HG03095 (cell line): Measurements from ENCODE around the gene SH2D5.
A peak's percentile ranks its signal among the peaks of the same experiment; 100 is the strongest.
"Not testable (repeated sequence)": the region's sequence is repeated elsewhere in the genome, so short reads cannot be mapped to it uniquely, and the experiment has no call there.

Source experiments
- ATAC-seq: cut with Tn5 transposase; IDR thresholded peaks from one replicate; pipeline ENCODE4 v1.9.1; 2021; ENCODE audit warnings: moderate library complexity; ENCODE audit not compliant: unreplicated experiment

Gene SH2D5

GRCh38 chr1:20696397-20697333 lies 35.8 kb downstream of the SH2D5 start:
- ATAC-seq, result peak; percentile 65

DNA sequence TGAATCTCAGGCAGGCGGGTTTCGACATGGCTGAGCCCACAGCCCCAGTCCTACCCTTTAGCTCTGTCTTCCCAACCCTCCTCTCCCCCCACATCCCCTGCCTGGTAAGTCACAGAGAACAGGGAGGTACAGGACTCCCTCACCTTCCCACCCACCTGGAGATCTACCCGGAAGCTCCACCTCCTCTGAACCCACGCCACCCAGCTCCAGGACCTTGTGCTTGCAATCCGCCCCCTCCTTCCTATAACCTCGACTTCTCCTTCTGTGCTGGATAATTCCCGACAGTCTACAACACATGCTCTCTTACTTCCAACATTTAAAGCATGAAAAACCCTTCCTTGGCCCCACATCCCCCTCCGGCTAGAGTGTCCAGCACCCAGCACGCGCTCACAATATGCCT lies 37.0 kb downstream of the SH2D5 start:
- no peak for ATAC-seq

GRCh38 chr1:20693623-20694022 lies 38.9 kb downstream of the SH2D5 start:
- no peak for ATAC-seq

GRCh38 chr1:20691872-20692271 lies 40.6 kb downstream of the SH2D5 start:
- ATAC-seq, result no peak

- no peak for ATAC-seq
Observed at GRCh38 chr1:20689645-20690056, 42.9 kb downstream of the SH2D5 start.

DNA sequence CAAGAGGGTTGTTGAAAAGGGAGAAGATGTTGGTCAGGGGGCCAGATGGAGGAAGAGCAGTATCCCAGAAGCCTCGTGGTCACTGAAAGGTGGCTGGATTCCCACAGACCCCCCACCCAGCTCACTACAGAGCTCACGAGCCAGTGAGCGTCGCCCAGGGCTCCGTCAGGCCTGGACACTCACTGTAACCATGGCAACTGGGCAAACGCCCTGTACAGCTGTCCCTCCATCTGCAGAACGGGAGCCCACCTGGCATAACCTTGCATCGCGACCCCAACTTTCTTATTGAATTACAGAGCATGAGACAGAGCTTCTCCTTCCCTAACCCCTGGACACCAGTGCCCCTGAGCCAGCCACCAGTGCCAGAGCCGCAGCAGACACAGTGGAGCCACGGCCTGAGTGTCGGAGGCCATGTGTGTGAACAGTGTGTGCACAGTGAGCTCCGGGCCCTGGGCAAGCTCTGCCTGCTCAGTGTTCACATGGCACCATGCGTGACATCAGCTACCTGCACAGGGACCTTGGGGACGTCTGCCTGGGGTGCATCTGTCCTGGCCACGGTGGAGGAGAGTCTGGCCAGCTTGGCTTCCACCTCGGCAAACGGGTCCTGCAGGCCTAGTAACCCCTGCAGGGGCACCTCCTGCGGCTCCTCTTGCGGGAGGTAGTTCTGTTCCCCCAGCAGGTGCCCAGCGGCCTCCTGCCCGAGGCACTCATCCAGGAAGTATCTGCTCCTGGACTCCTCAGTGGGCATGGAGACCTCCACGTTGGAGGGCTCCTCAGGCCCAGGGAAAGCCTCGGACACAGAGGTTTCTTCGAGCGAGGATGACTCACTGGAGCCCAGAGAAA lies 45.4 kb downstream of the SH2D5 start:
- no peak for ATAC-seq

GRCh38 chr1:20685741-20686140 lies 46.8 kb downstream of the SH2D5 start:
- no peak for ATAC-seq

- ATAC-seq, result no peak
Observed at GRCh38 chr1:20685099-20685662, 47.3 kb downstream of the SH2D5 start.

- no peak for ATAC-seq
Observed at GRCh38 chr1:20684651-20685050, 47.9 kb downstream of the SH2D5 start.

DNA sequence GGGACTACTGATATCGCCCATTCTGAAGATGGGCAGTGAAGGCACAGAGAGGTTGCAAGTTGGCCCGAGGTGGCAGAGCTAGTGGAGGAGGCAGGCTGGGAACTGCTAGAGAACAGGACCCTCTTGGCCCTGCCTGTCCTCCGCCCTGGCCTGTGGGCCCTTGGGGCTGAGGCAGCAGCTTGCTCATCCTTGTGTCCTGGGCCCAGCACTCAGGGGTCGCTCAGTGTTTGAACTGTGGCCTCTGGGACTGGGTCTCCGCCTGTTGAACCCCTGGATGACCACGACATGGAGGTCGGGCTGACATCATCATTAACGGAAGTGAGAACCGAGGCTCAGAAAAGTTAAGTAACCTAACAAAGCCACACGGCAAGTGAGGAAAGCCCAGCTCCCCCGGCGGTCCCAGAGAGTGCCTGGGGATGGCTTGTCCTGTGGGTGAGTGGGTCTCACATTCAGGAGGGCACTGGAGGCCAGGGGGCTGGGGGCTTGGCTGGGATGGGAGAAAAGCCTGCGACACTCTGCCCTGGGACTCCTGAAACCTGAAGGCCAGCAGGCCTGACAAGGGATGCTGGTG lies 48.4 kb downstream of the SH2D5 start:
- ATAC-seq, result no peak

- no peak for ATAC-seq
Observed at GRCh38 chr1:20683614-20684013, 48.9 kb downstream of the SH2D5 start.

DNA sequence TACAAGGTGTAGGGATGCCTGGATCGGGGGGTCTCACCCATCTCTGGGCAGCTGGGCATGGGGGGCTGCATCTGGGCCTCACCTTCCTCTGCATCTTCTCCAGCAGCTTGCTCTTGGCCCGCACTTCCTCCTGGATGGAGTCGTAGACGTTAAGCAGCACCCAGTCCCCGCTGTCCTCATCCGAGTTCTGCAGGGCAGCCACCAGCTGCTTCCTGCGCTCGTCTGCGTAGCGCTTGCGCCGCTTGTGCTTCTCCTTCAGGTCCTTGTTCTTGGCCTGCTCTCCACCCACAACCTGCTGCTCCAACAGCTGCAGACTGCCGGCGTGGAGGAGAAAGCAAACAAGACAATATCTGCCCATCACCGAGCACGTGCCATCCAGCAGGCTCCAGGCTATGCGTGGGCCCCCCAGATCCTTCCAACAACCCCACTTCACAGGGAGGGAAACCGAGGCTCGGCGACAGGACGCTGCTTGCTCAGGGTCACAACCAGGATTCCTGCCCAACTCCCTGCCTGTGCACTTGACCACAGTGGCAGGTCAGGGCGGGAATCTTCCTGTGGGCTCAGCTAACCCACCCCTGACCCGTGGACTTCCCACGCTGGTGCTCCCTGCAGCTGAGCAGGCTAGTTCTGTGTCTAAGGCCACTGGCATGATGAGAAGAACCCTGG lies 49.8 kb downstream of the SH2D5 start:
- ATAC-seq, result no peak

DNA sequence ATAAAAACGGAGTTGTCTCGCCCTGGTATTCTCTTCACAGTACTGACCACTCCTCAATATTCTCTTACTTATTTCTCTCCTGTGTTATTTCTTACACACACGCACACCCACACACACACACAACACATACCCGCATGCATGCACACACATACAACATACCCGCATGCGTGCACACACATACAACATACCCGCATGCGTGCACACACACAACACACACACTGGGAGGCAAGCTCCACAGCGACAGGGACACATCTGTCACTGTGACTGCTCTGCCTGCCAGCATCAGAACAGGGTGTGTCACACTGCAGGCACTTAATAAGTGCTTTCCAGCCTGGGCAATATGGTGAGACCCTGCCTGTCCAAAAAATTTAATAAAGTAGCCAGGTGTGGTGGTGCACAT lies 50.5 kb downstream of the SH2D5 start:
- ATAC-seq, result no peak

GRCh38 chr1:20680269-20680668 lies 52.2 kb downstream of the SH2D5 start:
- ATAC-seq, result no peak

- no peak for ATAC-seq
Observed at GRCh38 chr1:20678599-20678998, 53.9 kb downstream of the SH2D5 start.

DNA sequence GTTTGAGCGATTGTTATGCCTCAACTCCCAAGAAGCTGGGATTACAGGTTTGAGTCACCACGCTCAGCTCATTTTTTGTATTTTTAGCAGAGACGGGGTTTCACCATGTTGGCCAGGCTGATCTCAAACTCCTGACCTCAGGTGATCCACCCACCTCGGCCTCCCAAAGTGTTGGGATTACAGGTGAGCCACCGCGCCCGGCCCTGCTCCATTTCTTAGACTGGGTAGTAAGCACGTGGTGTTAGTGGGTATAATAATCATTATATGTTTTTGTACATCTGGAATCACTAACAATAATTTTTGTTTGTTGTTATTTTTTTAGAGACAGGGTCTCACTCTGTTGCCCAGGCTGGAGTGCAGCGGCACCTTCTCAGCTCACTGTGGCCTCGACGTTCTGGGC lies 58.9 kb downstream of the SH2D5 start:
- ATAC-seq, result not testable (repeated sequence)

GRCh38 chr1:20672265-20672632 lies 60.3 kb downstream of the SH2D5 start:
- no peak for ATAC-seq

DNA sequence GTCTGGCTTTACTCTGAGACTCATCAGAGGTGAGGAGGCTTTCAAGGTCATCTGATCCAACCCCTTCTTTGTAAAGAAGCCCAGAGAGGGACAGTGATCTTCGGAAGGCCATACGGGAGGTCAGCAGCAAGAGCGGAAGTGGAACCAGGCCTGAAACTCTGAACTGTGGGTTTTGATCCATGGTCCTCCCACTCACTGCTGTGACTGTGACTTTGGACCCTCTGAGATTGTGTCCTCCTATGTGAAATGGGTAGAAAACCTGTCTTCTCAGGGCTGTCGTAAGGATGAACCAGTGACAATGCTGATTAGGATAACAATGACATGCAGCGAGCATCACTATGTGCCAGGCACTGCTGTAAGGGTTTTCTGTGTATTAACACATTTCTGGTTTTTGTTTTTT lies 61.6 kb downstream of the SH2D5 start:
- ATAC-seq, result no peak
